Hepatic stellate cell (primary cell): ENCODE results near the gene ZNF891.

ENCODE experiments used
- DNase-seq: peaks from one replicate; pipeline ENCODE4 v3.0.0; 2011; ENCODE audit warnings: low spot score

ZNF891 gene

GRCh38 chr12:133130038-133130807 is at the start of gene ZNF891, which contains the start of gene ZNF10:
ZNF891 (minus strand) TSS chr12:133130274; CDS start chr12:133121918, 8,356 bp downstream.
ZNF10 (plus strand) TSS chr12:133130627; CDS start chr12:133144493, 13,866 bp downstream.
- DNase-seq: peak; percentile 84

- DNase-seq: no peak
Measured at GRCh38 chr12:133174901-133175300, 44.8 kb upstream of the ZNF891 start.

GRCh38 chr12:133172491-133172890 is 42.4 kb upstream of the ZNF891 start:
- DNase-seq: no peak

GRCh38 chr12:133165776-133166175 is 35.7 kb upstream of the ZNF891 start:
- no peak for DNase-seq

GRCh38 chr12:133156125-133156690 is 26.1 kb upstream of the ZNF891 start:
- no peak for DNase-seq

GRCh38 chr12:133145981-133146380 is 15.9 kb upstream of the ZNF891 start:
- no peak for DNase-seq

- DNase-seq: no peak
Measured at GRCh38 chr12:133135747-133136146, 5.7 kb upstream of the ZNF891 start.

- peak; percentile 3 for DNase-seq
Measured at GRCh38 chr12:133130808-133131128, 694 bp upstream of the ZNF891 start.

- DNase-seq: no peak
Measured at GRCh38 chr12:133129368-133130037, 571 bp downstream of the ZNF891 start.

- DNase-seq: no peak
Measured at GRCh38 chr12:133124674-133125073, 5.4 kb downstream of the ZNF891 start.

GRCh38 chr12:133120385-133121191 is 9.5 kb downstream of the ZNF891 start:
- DNase-seq: no peak

GRCh38 chr12:133108150-133108549 is 21.9 kb downstream of the ZNF891 start:
- DNase-seq: no peak

GRCh38 chr12:133107121-133107520 is 23.0 kb downstream of the ZNF891 start:
- DNase-seq: no peak

- DNase-seq: no peak
Measured at GRCh38 chr12:133106253-133106652, 23.8 kb downstream of the ZNF891 start.

GRCh38 chr12:133105620-133106019 is 24.5 kb downstream of the ZNF891 start:
- DNase-seq: no peak

GRCh38 chr12:133083345-133083744 is 46.7 kb downstream of the ZNF891 start:
- DNase-seq: no peak

GRCh38 chr12:133081159-133081780 is 48.8 kb downstream of the ZNF891 start:
- no peak for DNase-seq

GRCh38 chr12:133080368-133081158 is 49.5 kb downstream of the ZNF891 start, which contains the start of gene ZNF140:
ZNF140 (plus strand) TSS chr12:133080923; CDS start chr12:133081321, 398 bp downstream.
- peak; percentile 85 for DNase-seq

- peak; percentile 81 for DNase-seq
Measured at GRCh38 chr12:133080026-133080367, 50.1 kb downstream of the ZNF891 start.

- DNase-seq: no peak
Measured at GRCh38 chr12:133073836-133074235, 56.2 kb downstream of the ZNF891 start.

GRCh38 chr12:133063556-133063955 is 66.5 kb downstream of the ZNF891 start:
- DNase-seq: no peak
